Parathyroid adenoma (tissue), 2 donors: ENCODE measurements around the gene LYRM1.
"Not testable (repeated sequence)": the region's sequence is repeated elsewhere in the genome, so short reads cannot be mapped to it uniquely, and the experiment has no call there.

ENCODE experiments used
- H2AFZ ChIP-seq: fragments of 300-600 bp; sonication (generic); one replicate; pipeline ENCODE4 v1.7.0; 2017; ENCODE audit warnings: antibody characterized with exemption, mild to moderate bottlenecking
- H3K27ac ChIP-seq: fragments of 300-600 bp; sonication (generic); one replicate; pipeline ENCODE4 v1.7.0; 2017
- H3K27me3 ChIP-seq: fragments of 300-600 bp; sonication (generic); one replicate; pipeline ENCODE4 v1.7.0; 2017; ENCODE audit warnings: low read length; ENCODE audit not compliant: control insufficient read depth, insufficient read depth
- H3K36me3 ChIP-seq: fragments of 300-600 bp; sonication (generic); one replicate; pipeline ENCODE4 v1.7.0; 2017; ENCODE audit warnings: low read length; ENCODE audit not compliant: control insufficient read depth, insufficient read depth
- H3K4me1 ChIP-seq: fragments of 300-600 bp; sonication (generic); one replicate; pipeline ENCODE4 v1.7.0; 2017; ENCODE audit warnings: control low read depth
- H3K4me2 ChIP-seq: fragments of 300-600 bp; sonication (generic); one replicate; pipeline ENCODE4 v1.7.0; 2017; ENCODE audit warnings: low read length
- H3K4me3 ChIP-seq: fragments of 300-600 bp; sonication (generic); one replicate; pipeline ENCODE4 v1.7.0; 2017; ENCODE audit warnings: low read depth, low read length
- H3K79me2 ChIP-seq: fragments of 300-600 bp; sonication (generic); one replicate; pipeline ENCODE4 v1.7.0; 2017; ENCODE audit warnings: control low read depth
- H3K9ac ChIP-seq: fragments of 300-600 bp; sonication (generic); one replicate; pipeline ENCODE4 v1.7.0; 2017; ENCODE audit warnings: mild to moderate bottlenecking
- H3K9me3 ChIP-seq: fragments of 300-600 bp; sonication (generic); one replicate; pipeline ENCODE4 v1.7.0; 2017; ENCODE audit warnings: low read length; ENCODE audit not compliant: control insufficient read depth
- TF ChIP-seq, protein P1 (sequence below): fragments of 300-600 bp; sonication (generic); IDR thresholded peaks from one replicate; pipeline ENCODE4 v1.7.0; 2017; ENCODE audit warnings: antibody characterized with exemption, mild to moderate bottlenecking
- donor health status: primary hyperparathyroidism.

The LYRM1 gene

DNA sequence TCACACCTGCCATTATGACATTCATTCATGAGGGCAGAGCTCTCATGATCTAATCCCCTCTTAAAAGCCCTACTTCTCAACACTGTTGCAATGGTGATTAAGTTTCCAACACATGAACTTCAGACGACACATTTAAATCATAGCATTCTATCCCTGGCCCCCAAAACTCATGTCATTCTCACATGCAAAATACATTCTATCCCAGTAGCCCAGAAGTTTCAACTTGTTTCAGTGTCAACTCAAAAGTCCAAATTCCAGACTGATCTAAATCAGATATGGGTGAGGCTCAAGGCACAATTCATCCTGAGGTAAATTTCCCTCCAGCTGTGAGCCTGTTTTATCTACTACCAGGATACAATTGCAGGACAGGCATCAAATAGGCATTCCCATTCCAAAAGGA lies 25.2 kb downstream of the LYRM1 start:
- H3K9ac ChIP-seq, result no peak overlapping the region
- TF ChIP-seq, protein P1, sequence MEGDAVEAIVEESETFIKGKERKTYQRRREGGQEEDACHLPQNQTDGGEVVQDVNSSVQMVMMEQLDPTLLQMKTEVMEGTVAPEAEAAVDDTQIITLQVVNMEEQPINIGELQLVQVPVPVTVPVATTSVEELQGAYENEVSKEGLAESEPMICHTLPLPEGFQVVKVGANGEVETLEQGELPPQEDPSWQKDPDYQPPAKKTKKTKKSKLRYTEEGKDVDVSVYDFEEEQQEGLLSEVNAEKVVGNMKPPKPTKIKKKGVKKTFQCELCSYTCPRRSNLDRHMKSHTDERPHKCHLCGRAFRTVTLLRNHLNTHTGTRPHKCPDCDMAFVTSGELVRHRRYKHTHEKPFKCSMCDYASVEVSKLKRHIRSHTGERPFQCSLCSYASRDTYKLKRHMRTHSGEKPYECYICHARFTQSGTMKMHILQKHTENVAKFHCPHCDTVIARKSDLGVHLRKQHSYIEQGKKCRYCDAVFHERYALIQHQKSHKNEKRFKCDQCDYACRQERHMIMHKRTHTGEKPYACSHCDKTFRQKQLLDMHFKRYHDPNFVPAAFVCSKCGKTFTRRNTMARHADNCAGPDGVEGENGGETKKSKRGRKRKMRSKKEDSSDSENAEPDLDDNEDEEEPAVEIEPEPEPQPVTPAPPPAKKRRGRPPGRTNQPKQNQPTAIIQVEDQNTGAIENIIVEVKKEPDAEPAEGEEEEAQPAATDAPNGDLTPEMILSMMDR, result no peak
- no peaks in the 10 kb centered on the region for H3K79me2 ChIP-seq
- H2AFZ ChIP-seq, result no peak overlapping the region
- H3K4me1 ChIP-seq, result no peaks in the 10 kb centered on the region
- H3K36me3 ChIP-seq, result no peaks in the 10 kb centered on the region
- H3K4me3 ChIP-seq, result no peak overlapping the region
- H3K27me3 ChIP-seq, result no peaks in the 10 kb centered on the region
- no peak overlapping the region for H3K4me2 ChIP-seq
- H3K27ac ChIP-seq, result no peak overlapping the region
- no peaks in the 10 kb centered on the region for H3K9me3 ChIP-seq

DNA sequence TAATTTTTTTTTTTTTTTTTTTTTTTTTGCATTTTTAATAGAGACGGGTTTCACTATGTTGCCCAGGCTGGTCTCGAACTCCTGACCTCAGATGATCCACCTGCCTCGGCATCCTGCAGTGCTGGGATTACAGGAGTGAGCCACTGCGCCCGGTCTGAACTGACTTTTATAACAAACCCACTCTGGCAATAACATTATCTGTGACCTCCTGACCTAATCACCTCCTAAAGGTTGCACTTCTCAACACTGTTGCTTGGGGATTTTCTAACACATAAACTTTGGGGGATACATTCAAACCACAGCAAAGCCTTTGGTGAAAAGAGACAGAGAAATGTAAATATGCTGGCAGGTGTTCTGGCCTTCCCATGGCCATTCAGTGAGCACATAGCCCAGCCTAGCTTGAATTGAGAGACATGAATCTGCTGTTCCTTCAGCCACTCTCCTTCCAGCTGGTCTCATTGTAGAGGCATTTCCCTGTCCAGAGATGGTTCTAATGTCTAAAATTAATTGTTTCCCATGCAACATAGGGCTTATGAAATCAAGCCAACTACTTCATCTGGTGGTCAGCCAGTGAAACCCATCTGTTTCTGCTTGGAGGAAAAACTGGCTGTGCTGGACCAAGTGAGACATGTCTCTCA lies 28.3 kb downstream of the LYRM1 start:
- Histone ChIP-seq H3K27me3 (no peaks in the 10 kb centered on the region), H3K4me2 (no peak overlapping the region), H3K79me2 (no peaks in the 10 kb centered on the region), H3K27ac (no peak overlapping the region), H3K4me3 (no peak overlapping the region), H3K9ac (no peak overlapping the region), H3K36me3 (no peaks in the 10 kb centered on the region), H3K4me1 (no peaks in the 10 kb centered on the region), H2AFZ (no peak overlapping the region), H3K9me3 (no peaks in the 10 kb centered on the region)
- TF ChIP-seq, protein P1, result no peak

DNA sequence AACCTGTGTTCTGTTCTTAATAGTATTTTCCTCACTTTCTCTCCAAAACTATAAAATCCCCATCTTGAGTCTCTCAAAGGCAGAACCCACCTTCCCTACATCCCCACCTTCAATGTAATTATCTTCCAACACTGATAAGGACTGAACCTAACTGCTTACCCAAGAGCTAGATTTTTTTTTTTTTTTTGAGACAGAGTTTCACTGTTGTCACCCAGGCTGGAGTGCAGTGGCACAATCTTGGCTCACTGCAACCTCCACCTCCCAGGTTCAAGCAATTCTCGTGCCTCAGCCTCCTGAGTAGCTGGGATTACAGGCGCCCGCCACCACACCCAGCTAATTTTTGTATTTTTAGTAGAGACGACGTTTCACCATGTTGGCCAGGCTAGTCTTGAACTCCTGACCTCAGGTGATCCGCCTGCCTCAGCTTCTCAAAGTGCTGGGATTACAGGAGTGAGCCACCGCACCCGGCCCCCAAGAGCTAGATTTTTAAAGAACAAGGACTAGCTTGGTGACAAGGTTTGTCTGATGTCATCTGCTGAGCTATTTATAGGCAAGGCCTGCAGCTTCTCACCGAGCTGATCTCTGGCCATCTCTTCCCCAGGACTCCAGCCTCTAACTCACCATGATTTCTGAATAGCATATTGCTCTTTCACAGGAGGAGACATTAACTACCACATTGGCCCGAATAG lies 29.2 kb downstream of the LYRM1 start:
- H3K36me3 ChIP-seq, H3K4me1 ChIP-seq, H3K27me3 ChIP-seq, H3K9me3 ChIP-seq, H3K4me2 ChIP-seq, H3K27ac ChIP-seq, H3K9ac ChIP-seq, H3K4me3 ChIP-seq, H3K79me2 ChIP-seq, H2AFZ ChIP-seq: not testable (repeated sequence)

DNA sequence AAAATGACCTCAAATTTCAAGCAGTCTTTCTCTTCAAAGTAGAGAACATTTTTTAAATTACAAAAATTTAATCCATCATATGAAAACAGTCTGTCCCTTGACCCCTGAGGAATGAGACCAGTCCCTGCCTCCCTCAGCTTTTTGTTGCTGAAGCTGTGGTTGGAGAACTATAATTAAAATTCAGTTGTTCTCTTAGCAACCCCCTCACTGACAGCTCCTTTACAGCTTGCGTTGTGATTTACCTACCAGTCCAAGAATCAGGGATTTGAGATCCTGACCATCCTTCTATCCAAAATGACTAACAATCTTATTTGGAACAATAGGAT lies 29.8 kb downstream of the LYRM1 start:
- Histone ChIP-seq H3K27me3 (no peaks in the 10 kb centered on the region), H3K36me3 (no peaks in the 10 kb centered on the region), H3K79me2 (no peaks in the 10 kb centered on the region), H3K9ac (no peak overlapping the region), H3K4me2 (no peak overlapping the region), H3K4me3 (no peak overlapping the region), H2AFZ (no peak overlapping the region), H3K27ac (no peak overlapping the region), H3K4me1 (no peaks in the 10 kb centered on the region), H3K9me3 (no peaks in the 10 kb centered on the region)
- TF ChIP-seq, protein P1, result no peak

DNA sequence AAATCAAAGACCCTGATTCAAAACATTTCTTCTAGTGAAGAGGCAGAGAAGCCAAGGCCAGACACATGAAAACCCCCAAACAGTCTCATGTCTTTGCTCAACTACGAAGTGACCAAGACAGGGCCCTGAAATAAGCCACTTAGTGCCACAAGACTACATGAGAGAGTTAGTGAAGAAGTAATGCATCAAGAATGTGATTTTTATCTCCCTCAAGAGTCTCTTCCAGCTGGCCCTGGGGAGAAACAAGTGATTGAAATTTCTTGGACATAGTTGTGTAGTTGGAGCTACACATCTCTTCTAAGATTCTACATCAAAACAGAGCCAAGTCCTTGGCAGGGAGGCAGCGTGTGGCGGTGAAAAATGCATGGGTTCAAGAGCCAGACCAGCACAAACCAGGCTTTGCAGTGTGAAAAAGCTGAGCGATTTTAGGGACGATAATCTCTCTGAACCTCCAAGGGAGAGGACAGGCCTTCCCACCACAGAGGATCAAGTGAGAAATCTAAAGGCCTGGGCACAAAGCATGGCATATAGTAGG lies 30.6 kb downstream of the LYRM1 start:
- Histone ChIP-seq H3K4me3 (no peak overlapping the region), H3K4me1 (no peaks in the 10 kb centered on the region), H3K27ac (no peak overlapping the region), H3K36me3 (no peaks in the 10 kb centered on the region), H3K27me3 (no peaks in the 10 kb centered on the region), H3K4me2 (no peak overlapping the region), H3K79me2 (no peaks in the 10 kb centered on the region), H3K9me3 (no peaks in the 10 kb centered on the region), H2AFZ (no peak overlapping the region), H3K9ac (no peak overlapping the region)
- TF ChIP-seq, protein P1, result no peak
